C4-2B (cell line): ENCODE measurements around the gene HIVEP3.

ENCODE experiments used
- H3K27ac ChIP-seq: fragments of 450-650 bp; 2 replicates; pipeline ENCODE4 v1.5.1; 2017
- ZFX ChIP-seq: fragments of 450-650 bp; IDR thresholded peaks from 2 replicates; pipeline ENCODE4 v1.6.1; 2017
- TF ChIP-seq, protein P1 (sequence below): fragments of 450-650 bp; conservative IDR thresholded peaks from 2 replicates; pipeline ENCODE4 v1.5.1; 2017; ENCODE audit warnings: mild to moderate bottlenecking

HIVEP3 gene

GRCh38 chr1:41583658-41584547, 334.8 kb downstream of the HIVEP3 start:
- TF ChIP-seq ZFX = no peak
- TF ChIP-seq, protein P1, sequence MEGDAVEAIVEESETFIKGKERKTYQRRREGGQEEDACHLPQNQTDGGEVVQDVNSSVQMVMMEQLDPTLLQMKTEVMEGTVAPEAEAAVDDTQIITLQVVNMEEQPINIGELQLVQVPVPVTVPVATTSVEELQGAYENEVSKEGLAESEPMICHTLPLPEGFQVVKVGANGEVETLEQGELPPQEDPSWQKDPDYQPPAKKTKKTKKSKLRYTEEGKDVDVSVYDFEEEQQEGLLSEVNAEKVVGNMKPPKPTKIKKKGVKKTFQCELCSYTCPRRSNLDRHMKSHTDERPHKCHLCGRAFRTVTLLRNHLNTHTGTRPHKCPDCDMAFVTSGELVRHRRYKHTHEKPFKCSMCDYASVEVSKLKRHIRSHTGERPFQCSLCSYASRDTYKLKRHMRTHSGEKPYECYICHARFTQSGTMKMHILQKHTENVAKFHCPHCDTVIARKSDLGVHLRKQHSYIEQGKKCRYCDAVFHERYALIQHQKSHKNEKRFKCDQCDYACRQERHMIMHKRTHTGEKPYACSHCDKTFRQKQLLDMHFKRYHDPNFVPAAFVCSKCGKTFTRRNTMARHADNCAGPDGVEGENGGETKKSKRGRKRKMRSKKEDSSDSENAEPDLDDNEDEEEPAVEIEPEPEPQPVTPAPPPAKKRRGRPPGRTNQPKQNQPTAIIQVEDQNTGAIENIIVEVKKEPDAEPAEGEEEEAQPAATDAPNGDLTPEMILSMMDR = no peak

DNA sequence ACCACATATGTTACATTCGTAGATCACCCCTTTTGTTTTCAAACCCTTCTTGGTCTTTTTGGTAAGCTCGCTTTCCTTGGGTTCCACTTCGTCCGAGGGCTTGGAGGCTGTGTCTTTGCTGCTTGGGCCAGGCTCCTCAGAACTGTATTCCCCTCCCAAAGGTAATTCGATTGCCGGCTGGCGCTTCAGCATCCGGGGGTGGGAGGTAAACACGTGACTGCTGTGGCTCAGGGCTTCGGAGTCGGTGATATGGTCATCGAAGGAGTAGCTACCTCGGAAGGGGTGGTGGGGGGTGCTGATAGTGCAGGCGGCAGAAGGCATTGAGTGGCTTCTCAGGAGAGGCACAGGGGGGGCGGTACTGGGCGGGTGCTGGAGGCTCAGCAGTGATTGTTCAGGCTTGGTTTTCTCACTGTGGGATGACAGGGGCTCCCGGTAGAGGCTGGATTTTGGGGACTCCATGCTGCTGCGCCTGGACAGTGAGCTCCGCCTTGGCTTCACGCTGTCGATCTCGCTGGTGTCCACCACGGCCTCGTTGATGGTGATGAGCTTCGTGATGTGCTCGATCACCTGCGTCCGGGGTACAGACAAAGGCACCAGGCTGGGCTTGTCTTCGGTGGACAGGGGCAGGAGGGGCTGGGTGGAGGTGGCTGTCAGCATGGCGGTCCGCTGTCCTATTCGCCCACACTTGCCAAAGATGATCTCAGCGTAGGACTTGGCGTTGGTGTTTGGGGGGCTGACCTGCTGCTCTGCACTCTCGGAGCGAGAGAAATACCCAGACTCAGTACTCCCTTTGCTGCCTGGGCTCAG, 335.7 kb downstream of the HIVEP3 start:
- TF ChIP-seq, protein P1 = no peak
- no peak for TF ChIP-seq ZFX
- H3K27ac ChIP-seq = no peak overlapping the region

More at GRCh38 chr1:41583658-41584547, 334.8 kb downstream of the HIVEP3 start:
- no peak overlapping the region for H3K27ac ChIP-seq

DNA sequence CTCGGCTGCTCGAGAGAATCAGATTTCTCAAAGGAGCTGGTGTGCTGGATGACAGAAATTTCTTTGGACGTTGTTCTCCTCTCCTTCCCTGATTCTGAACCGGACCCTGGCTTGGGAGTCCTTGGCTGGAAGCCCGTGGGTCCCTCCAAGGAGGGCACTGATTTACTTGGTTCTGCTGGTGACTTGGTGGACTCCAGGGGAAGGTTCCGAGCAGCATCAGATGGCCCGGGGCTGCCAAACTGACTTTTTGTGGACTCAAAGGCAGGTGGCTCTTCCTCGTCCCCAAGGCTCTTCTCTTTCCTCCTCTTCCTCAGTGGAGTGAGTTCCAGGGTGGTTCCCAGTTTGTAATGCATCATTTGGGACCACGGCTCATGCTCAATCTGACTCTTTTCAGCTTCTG, 336.4 kb downstream of the HIVEP3 start:
- TF ChIP-seq ZFX = no peak
- TF ChIP-seq, protein P1 = no peak

DNA sequence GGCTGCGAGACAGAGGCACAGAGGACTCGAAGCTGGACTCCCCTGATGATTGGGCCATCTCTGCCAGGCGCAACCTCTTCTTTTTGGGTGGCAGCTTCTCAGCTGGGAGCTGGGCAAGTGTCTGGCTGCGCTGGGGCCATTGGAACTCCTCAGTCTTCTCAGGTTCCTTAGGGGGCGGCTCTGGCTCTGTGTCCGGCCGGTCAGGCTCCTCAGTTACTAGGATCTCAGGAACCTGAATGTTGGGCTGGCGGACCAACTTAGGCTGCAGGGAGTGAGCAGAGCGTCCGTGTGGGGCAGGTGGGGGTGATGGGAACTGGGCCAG, 336.8 kb downstream of the HIVEP3 start:
- TF ChIP-seq ZFX = no peak
- TF ChIP-seq, protein P1 = no peak
- no peak overlapping the region for H3K27ac ChIP-seq

More for the DNA sequence above, 336.4 kb downstream of the HIVEP3 start:
- H3K27ac ChIP-seq = no peak overlapping the region

GRCh38 chr1:41581216-41582003, 337.3 kb downstream of the HIVEP3 start:
- TF ChIP-seq, protein P1 = no peak
- no peak for TF ChIP-seq ZFX
- no peak overlapping the region for H3K27ac ChIP-seq

DNA sequence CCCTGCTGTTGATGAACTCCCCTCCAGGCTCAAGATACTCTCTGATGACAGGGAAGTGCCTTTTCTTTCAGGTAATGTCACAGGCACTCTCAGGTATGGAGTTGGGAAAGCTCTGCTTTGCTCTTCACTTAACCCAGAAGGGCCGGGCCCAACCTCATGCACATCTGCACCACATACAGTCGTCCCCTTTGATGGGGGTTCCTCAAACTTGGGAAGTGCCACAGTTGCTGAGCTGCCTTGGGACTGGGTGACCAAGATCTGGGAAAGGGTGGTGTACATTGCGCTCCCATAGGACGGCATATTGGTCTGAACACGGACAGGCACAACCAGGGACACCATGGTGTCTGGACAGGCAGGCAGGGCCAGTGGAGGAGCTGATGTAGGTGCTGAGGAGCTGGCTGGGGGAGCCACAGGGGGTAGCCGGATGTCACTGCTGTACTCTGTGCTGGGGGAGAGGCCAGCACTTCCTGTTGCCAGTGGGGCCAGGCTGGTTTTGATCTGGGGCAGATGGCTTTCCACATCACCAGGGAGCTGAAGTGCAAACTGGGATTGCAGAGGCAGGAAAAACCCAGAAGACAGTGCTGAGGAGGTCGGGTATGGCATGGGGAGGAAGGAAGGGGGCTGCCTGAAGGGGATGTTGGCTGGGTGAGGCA, 338.1 kb downstream of the HIVEP3 start:
- no peak for TF ChIP-seq ZFX
- TF ChIP-seq, protein P1 = no peak
- H3K27ac ChIP-seq = no peak overlapping the region
